ENCODE measurements around the gene AQP7.
"Not testable (repeated sequence)": the region's sequence is repeated elsewhere in the genome, so short reads cannot be mapped to it uniquely, and the experiment has no call there.

AQP7 gene

GRCh38 chr9:33403941-33404787 is 1.8 kb upstream of the AQP7 start:
- H3K4me1 ChIP-seq, result peaks cover 0 to 17% (median 14%) of the 10 kb centered on the region in 10 experiments; a peak in 15 of 20 replicates
- no peak overlapping the region for H3K4me2 ChIP-seq
- H3K27me3 ChIP-seq, result no peaks in the 10 kb centered on the region
- H3K27ac ChIP-seq, result no peak overlapping the region
- no peak overlapping the region for H3K4me3 ChIP-seq
- no peaks in the 10 kb centered on the region for H3K36me3 ChIP-seq
- no peaks in the 10 kb centered on the region for H3K9me3 ChIP-seq (replicated peaks in 1 of 11)
- no peak for TF ChIP-seq Cebpa-rat (IDR thresholded peaks at IDR 0.05)
- no peaks in the 10 kb centered on the region for H4K20me1 ChIP-seq
- H3K9ac ChIP-seq, result 0 out of 22 replicates have a peak overlapping the region, but pooled peaks of 1 of the 11 experiments have one; percentile 11

DNA sequence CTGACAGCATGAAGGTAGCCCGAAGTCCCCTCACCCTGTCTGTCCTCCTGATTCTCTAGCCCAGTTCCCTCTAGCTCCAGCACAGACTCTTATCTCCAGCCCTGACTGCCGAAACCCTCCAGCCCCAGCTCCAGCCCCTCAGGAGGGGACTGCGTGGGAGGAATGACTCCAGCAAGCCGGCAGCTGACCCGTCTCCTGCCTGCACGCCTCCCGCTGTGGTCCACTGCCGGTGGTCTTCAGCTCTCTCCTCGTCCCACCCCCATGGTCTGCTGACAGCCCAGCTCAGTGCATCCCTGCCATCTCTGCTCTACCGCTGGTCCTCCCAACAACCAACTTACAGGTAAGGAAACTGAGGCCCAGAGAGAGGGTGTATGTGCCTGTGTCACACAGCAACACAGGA is 559 bp downstream of the AQP7 start:
- not testable (repeated sequence) for H3K9me3 ChIP-seq (replicated peaks in 1 of 11); H3K4me2 ChIP-seq; H3K36me3 ChIP-seq; H3K4me1 ChIP-seq; H4K20me1 ChIP-seq; H3K27ac ChIP-seq; H3K9ac ChIP-seq; H3K4me3 ChIP-seq; H3K27me3 ChIP-seq

- H3K9ac ChIP-seq; H3K36me3 ChIP-seq; H3K4me2 ChIP-seq; H3K4me1 ChIP-seq; H3K4me3 ChIP-seq; H3K9me3 ChIP-seq (replicated peaks in 1 of 11); H3K27me3 ChIP-seq; H3K27ac ChIP-seq; H4K20me1 ChIP-seq: not testable (repeated sequence)
Measured at GRCh38 chr9:33399047-33399446, 3.3 kb downstream of the AQP7 start.

- H4K20me1 ChIP-seq; H3K27me3 ChIP-seq; H3K9me3 ChIP-seq (replicated peaks in 1 of 11); H3K4me1 ChIP-seq; H3K27ac ChIP-seq; H3K4me3 ChIP-seq; H3K9ac ChIP-seq; H3K36me3 ChIP-seq; H3K4me2 ChIP-seq: not testable (repeated sequence)
Measured at GRCh38 chr9:33397801-33398200, 4.6 kb downstream of the AQP7 start.

DNA sequence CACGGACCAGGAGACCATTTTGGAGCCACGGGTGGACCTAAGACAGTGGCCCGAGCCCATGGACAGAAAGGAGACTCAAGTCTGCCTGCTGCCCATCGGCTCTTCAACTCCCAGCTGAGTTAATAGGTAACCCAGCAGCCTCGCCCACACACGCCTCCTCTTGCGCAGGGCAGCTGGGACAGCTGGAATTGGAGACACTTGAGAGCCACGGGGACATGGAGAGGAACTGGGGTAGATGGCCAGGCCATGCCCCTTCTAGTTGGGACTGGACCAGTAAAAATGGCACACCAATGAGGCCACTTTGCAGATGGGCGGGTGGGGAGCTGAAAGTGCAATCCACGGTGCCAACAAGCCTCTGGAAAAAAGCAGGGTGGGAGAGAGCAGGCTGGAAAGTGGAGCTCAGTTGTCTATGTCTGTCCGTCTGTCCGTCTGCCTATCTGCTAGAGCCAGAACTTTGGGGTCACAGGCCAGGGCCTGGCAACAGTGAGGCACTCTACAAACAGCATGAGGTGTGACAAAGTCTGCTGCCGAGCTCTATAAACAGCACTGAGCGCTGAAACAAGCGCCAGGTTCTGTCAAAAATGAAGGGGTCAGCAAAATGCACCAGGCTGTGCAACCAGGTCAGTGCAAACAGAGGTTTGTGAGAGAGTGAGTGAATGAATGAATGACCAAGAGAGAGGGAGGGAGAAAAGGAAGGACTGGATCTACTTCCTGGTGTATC is 7.0 kb downstream of the AQP7 start:
- H3K4me1 ChIP-seq; H3K27ac ChIP-seq; H3K4me2 ChIP-seq; H3K4me3 ChIP-seq; H3K27me3 ChIP-seq; H4K20me1 ChIP-seq; H3K9me3 ChIP-seq (replicated peaks in 1 of 11); H3K36me3 ChIP-seq; H3K9ac ChIP-seq: not testable (repeated sequence)

DNA sequence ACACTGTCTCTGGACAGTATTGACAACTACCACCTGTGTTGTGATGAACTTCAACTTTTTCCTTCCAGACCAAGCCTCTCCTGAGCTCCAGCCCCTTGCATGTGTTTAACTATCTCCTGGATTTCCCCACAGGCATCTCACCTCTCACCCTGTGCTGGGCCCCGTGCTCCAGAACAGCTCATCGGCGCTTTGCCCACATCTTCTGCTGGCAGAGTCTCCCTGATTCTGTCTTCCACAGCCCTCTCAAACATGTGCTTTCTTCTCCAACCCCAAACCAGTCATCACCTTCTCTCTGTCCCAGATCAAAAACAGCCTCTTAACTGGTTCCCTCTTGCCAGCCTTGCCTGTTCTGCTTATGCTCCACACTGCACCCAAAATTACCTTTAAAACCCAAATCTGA is 8.4 kb downstream of the AQP7 start:
- H3K36me3 ChIP-seq; H3K4me2 ChIP-seq; H3K9ac ChIP-seq; H3K27me3 ChIP-seq; H3K27ac ChIP-seq; H3K4me3 ChIP-seq; H3K9me3 ChIP-seq (replicated peaks in 1 of 11); H3K4me1 ChIP-seq; H4K20me1 ChIP-seq: not testable (repeated sequence)

DNA sequence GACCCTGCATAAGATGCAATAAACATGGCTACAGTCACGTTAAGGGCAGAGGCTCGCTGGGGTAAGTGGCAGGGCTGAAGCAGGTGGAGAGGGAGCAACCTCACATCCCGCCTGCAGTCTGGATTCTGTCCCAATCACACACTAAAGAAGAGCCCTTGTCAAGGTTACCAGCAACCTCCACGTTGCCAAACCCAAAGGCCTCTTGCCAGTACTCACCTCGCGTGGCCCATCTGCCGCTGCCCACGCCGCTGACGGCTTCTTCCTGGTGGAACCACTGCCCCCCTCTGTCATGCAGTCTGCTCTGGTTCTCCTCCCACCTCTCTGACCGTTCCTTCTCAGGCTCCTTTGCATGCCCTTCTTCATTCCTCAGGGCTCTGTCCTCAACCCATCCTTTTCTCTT is 8.8 kb downstream of the AQP7 start:
- H3K27ac ChIP-seq, result no peak overlapping the region
- no peak for TF ChIP-seq Cebpa-rat (IDR thresholded peaks at IDR 0.05)
- no peaks in the 10 kb centered on the region for H3K36me3 ChIP-seq
- no peak overlapping the region for H3K4me2 ChIP-seq
- H3K27me3 ChIP-seq, result no peaks in the 10 kb centered on the region
- H4K20me1 ChIP-seq, result no peaks in the 10 kb centered on the region
- H3K4me3 ChIP-seq, result no peak overlapping the region
- no peaks in the 10 kb centered on the region for H3K9me3 ChIP-seq (replicated peaks in 1 of 11)
- no peak overlapping the region for H3K9ac ChIP-seq
- no peaks in the 10 kb centered on the region for H3K4me1 ChIP-seq

DNA sequence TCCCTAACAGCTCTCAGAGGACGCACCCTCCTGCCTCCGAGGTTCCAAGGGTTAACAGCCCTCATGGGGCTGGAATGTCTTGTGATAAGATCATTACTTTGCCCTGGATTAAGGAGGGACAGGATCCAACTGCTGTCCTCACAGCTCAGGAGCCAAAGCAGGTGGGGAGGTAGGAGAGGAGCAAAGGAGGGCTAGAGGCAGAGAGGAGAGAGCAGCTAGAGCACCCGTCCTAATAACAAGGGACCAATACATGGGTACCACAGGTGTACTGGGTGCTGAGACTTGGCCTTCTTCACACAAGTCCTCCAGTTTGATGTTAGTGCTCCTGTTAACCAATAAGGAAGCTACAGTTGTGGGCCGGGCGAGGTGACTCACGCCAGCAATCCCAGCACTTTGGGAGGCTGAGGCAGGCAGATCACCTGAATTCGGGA is 9.8 kb downstream of the AQP7 start:
- not testable (repeated sequence) for H3K9ac ChIP-seq; H3K4me1 ChIP-seq; H3K27me3 ChIP-seq; H3K4me2 ChIP-seq; H4K20me1 ChIP-seq; H3K36me3 ChIP-seq; H3K9me3 ChIP-seq (replicated peaks in 1 of 11); H3K27ac ChIP-seq; H3K4me3 ChIP-seq

- H3K4me3 ChIP-seq; H3K4me2 ChIP-seq; H4K20me1 ChIP-seq; H3K4me1 ChIP-seq; H3K27me3 ChIP-seq; H3K27ac ChIP-seq; H3K36me3 ChIP-seq; H3K9ac ChIP-seq; H3K9me3 ChIP-seq (replicated peaks in 1 of 11): not testable (repeated sequence)
Measured at GRCh38 chr9:33391111-33391771, 11.1 kb downstream of the AQP7 start.

Measured in BLaER1 treated with 17β-estradiol and CSF1 and Interleukin-3, amounts not matched to agents 10 nM and 100 nM (cell line).